ENCODE data around the gene LPP. TPM values are rescaled to one million over a fixed set of nuclear protein-coding genes. Genes with fewer than 3 reads are reported as not detected.

LPP gene
- total and polyA plus RNA-seq, 2 donors from 2014 or later: 6.7 to 233 TPM

- no peaks in the 10 kb centered on the region for H3K4me1 ChIP-seq (ENCODE audit: control insufficient read depth in 2 of 3, insufficient read depth in 2 of 3, low read depth in 1 of 3, low read length in 3 of 3)
- no peak overlapping the region for H3K27ac ChIP-seq (ENCODE audit: low read depth in 2 of 2, low read length in 2 of 2)
- intact Hi-C loops (cut with DNase I): no loop called here
- H3K36me3 ChIP-seq (ENCODE audit: control insufficient read depth in 2 of 3, insufficient read depth in 3 of 3, low read length in 3 of 3): no peaks in the 10 kb centered on the region
- no peaks in the 10 kb centered on the region for H3K27me3 ChIP-seq (ENCODE audit: control insufficient read depth, insufficient read depth, low read length)
- no peak for DNase-seq
- TF ChIP-seq CTCF (IDR thresholded peaks at IDR 0.05; ENCODE audit: borderline replicate concordance, extremely low read depth, insufficient read depth): no peak
- H3K4me3 ChIP-seq (ENCODE audit: low read length in 3 of 3): no peak overlapping the region
- no peaks in the 10 kb centered on the region for H3K9me3 ChIP-seq (ENCODE audit: control insufficient read depth in 2 of 3, insufficient read depth in 1 of 3, low read length in 3 of 3)
- no peak overlapping the region for H3K9ac ChIP-seq (ENCODE audit: low read length in 3 of 3)
- no peak for FAIRE-seq
Observed at GRCh38 chr3:188662795-188663194, 508.8 kb downstream of the LPP start.

DNA sequence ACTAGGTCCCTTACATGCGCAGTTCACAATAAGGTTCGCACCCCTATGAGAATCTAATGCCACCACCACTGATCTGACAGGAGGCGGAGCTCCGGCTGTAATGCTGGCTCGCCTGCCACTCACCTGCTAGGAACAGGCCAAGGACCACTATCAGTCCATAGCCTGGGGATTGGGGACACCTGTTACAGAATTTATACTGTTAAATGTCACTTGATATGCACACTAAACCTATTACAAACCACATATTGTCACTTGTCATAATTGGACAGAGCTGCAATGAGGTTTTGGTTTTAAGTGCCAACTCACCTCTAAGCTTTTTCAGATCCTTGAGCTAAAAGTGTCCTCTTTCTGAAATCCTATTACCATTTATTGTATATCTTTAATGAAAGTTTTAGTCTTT is 509.9 kb downstream of the LPP start:
- FAIRE-seq (no peak), DNase-seq (no peak)
- intact Hi-C loops (cut with DNase I): no loop called here
- no peak overlapping the region for H3K9ac ChIP-seq (ENCODE audit: low read length in 3 of 3)
- H3K27me3 ChIP-seq (ENCODE audit: control insufficient read depth, insufficient read depth, low read length): no peaks in the 10 kb centered on the region
- no peak for TF ChIP-seq CTCF (IDR thresholded peaks at IDR 0.05; ENCODE audit: borderline replicate concordance, extremely low read depth, insufficient read depth)
- H3K36me3 ChIP-seq (ENCODE audit: control insufficient read depth in 2 of 3, insufficient read depth in 3 of 3, low read length in 3 of 3): no peaks in the 10 kb centered on the region
- H3K27ac ChIP-seq (ENCODE audit: low read depth in 2 of 2, low read length in 2 of 2): no peak overlapping the region
- no peaks in the 10 kb centered on the region for H3K9me3 ChIP-seq (ENCODE audit: control insufficient read depth in 2 of 3, insufficient read depth in 1 of 3, low read length in 3 of 3)
- H3K4me3 ChIP-seq (ENCODE audit: low read length in 3 of 3): no peak overlapping the region
- H3K4me1 ChIP-seq (ENCODE audit: control insufficient read depth in 2 of 3, insufficient read depth in 2 of 3, low read depth in 1 of 3, low read length in 3 of 3): no peaks in the 10 kb centered on the region

- intact Hi-C loops (cut with DNase I): no loop called here
- no peaks in the 10 kb centered on the region for H3K4me1 ChIP-seq (ENCODE audit: control insufficient read depth in 2 of 3, insufficient read depth in 2 of 3, low read depth in 1 of 3, low read length in 3 of 3)
- FAIRE-seq (no peak), DNase-seq (no peak)
- no peak overlapping the region for H3K9ac ChIP-seq (ENCODE audit: low read length in 3 of 3)
- no peaks in the 10 kb centered on the region for H3K27me3 ChIP-seq (ENCODE audit: control insufficient read depth, insufficient read depth, low read length)
- no peaks in the 10 kb centered on the region for H3K36me3 ChIP-seq (ENCODE audit: control insufficient read depth in 2 of 3, insufficient read depth in 3 of 3, low read length in 3 of 3)
- H3K4me3 ChIP-seq (ENCODE audit: low read length in 3 of 3): no peak overlapping the region
- H3K9me3 ChIP-seq (ENCODE audit: control insufficient read depth in 2 of 3, insufficient read depth in 1 of 3, low read length in 3 of 3): no peaks in the 10 kb centered on the region
- peak; percentile 15 for TF ChIP-seq CTCF (IDR thresholded peaks at IDR 0.05; ENCODE audit: borderline replicate concordance, extremely low read depth, insufficient read depth)
- H3K27ac ChIP-seq (ENCODE audit: low read depth in 2 of 2, low read length in 2 of 2): no peak overlapping the region
Observed at GRCh38 chr3:188664795-188665194, 510.8 kb downstream of the LPP start.

DNA sequence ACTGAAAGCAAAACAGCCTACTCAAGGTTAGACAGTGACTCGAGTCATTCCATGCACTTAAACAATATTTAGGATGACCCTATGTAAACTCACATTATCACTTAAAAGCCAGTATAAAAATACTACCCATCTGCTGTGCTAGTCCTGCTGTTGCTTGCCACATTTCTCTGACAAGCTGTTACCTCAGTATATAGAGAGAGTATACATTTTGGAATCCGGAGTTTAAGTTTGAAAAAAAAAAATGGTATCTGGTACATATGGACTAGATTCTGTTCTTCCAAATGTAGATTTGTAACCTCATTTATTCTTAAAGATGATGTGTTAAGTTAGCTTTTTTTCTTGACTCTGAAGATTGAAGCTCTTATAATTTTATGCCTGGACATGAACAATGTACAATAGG is 514.0 kb downstream of the LPP start:
- Histone ChIP-seq H3K27ac (ENCODE audit: low read depth in 2 of 2, low read length in 2 of 2) (no peak overlapping the region), H3K27me3 (ENCODE audit: control insufficient read depth, insufficient read depth, low read length) (no peaks in the 10 kb centered on the region), H3K4me1 (ENCODE audit: control insufficient read depth in 2 of 3, insufficient read depth in 2 of 3, low read depth in 1 of 3, low read length in 3 of 3) (peaks cover 0 to 2% (median 0%) of the 10 kb centered on the region in 3 donors), H3K9me3 (ENCODE audit: control insufficient read depth in 2 of 3, insufficient read depth in 1 of 3, low read length in 3 of 3) (no peaks in the 10 kb centered on the region), H3K9ac (ENCODE audit: low read length in 3 of 3) (no peak overlapping the region), H3K36me3 (ENCODE audit: control insufficient read depth in 2 of 3, insufficient read depth in 3 of 3, low read length in 3 of 3) (no peaks in the 10 kb centered on the region), H3K4me3 (ENCODE audit: low read length in 3 of 3) (no peak overlapping the region)
- no peak for TF ChIP-seq CTCF (IDR thresholded peaks at IDR 0.05; ENCODE audit: borderline replicate concordance, extremely low read depth, insufficient read depth)
- FAIRE-seq (no peak), DNase-seq (no peak)
- intact Hi-C loops (cut with DNase I): no loop called here

Data from kidney (tissue), 14 donors.